Measurements from ENCODE around the gene B3GAT1. TPM values are rescaled to one million over a fixed set of nuclear protein-coding genes. Genes with fewer than 3 reads are reported as not detected.
A peak's percentile ranks its signal among the peaks of the same experiment; 100 is the strongest.

Gene B3GAT1
- total RNA-seq, 1 experiment from 2014 or later = 34.3 TPM

GRCh38 chr11:134387501-134387900, 24.5 kb downstream of the B3GAT1 start:
- Histone ChIP-seq H2BK15ac (ENCODE audit: low read depth, low read length) (no peak overlapping the region), H3K27ac (ENCODE audit: insufficient read length, low read depth, low read length) (no peak overlapping the region), H3K27me3 (ENCODE audit: insufficient read depth, low read length) (no peaks in the 10 kb centered on the region), H3K79me2 (ENCODE audit: insufficient read depth, low read length) (no peaks in the 10 kb centered on the region), H3K9me3 (ENCODE audit: control insufficient read depth, low read depth, low read length) (no peaks in the 10 kb centered on the region), H3K4me2 (ENCODE audit: insufficient read depth, insufficient read length, low read length) (no peak overlapping the region), H4K20me1 (ENCODE audit: control insufficient read depth, insufficient read depth, insufficient read length) (no peaks in the 10 kb centered on the region), H3K9ac (ENCODE audit: extremely low read depth, insufficient read length, low read length) (no peak overlapping the region), H2BK5ac (ENCODE audit: insufficient read length, low read length) (no peak overlapping the region), H3K23me2 (ENCODE audit: insufficient read length, low read depth, low read length, poor library complexity, severe bottlenecking) (no peaks in the 10 kb centered on the region), H2AK5ac (ENCODE audit: insufficient read length, low read length) (no peak overlapping the region), H3T11ph (ENCODE audit: low read length) (no peak overlapping the region), H3K4ac (ENCODE audit: low read depth, low read length) (no peak overlapping the region), H3K14ac (ENCODE audit: insufficient read depth, low read length) (no peak overlapping the region), H3K79me1 (ENCODE audit: insufficient read depth, low read depth, low read length, poor library complexity, severe bottlenecking) (no peaks in the 10 kb centered on the region), H4K5ac (ENCODE audit: insufficient read length, low read depth, low read length) (no peak overlapping the region), H3K23ac (ENCODE audit: insufficient read length, low read depth, low read length) (no peak overlapping the region), H4K8ac (replicated peaks; ENCODE audit: insufficient read length, low read depth, low read length) (no peak overlapping the region), H2BK12ac (ENCODE audit: insufficient read length, low read depth, low read length) (no peak overlapping the region), H2BK120ac (ENCODE audit: low read depth, low read length, poor library complexity, severe bottlenecking) (no peak overlapping the region), H4K91ac (ENCODE audit: insufficient read length, low read depth, low read length) (no peak overlapping the region), H3K18ac (ENCODE audit: insufficient read length, low read depth, low read length) (no peak overlapping the region), H2AFZ (ENCODE audit: low read length) (no peak overlapping the region), H3K56ac (ENCODE audit: insufficient read length, low read depth, low read length) (no peak overlapping the region), H3K4me1 (ENCODE audit: insufficient read depth, low read length) (no peaks in the 10 kb centered on the region), H2BK20ac (ENCODE audit: low read depth, low read length, poor library complexity, severe bottlenecking) (no peak overlapping the region)
- no CpG with 5 or more reads among the region's 21 CpGs for WGBS (ENCODE audit: extremely low coverage, insufficient read length, low lambda C conversion rate)
- H3K27me3 Mint-ChIP-seq (ENCODE audit: low read depth) = no peaks in the 10 kb centered on the region
- H3K36me3 Mint-ChIP-seq (ENCODE audit: insufficient read depth in 1 of 3, low read depth in 3 of 3) = peaks cover 4 to 16% (median 8%) of the 10 kb centered on the region in 3 experiments; a peak in 5 of 7 replicates
- TF ChIP-seq CTCF (conservative IDR thresholded peaks at IDR 0.05) = no peak
- no peaks in the 10 kb centered on the region; a peak in 1 of 5 replicates for H3K9me3 Mint-ChIP-seq
- no peak overlapping the region for H3K4me3 Mint-ChIP-seq
- DNase-seq = no peak
- peak overlapping the region in 2 of 3 experiments; percentile 5; a peak in 2 of 7 replicates for H3K27ac Mint-ChIP-seq
- H3K4me1 Mint-ChIP-seq = peaks cover 9 to 10% of the 10 kb centered on the region in 2 experiments
